Gastroesophageal sphincter (tissue), 3 donors: ENCODE results near the gene CCDC150.

Source experiments
- CTCF ChIP-seq, 4 experiments: fragments of 200-600 bp in 2 of 4; fragments of 450-650 bp in 2 of 4; sonication (generic) in 1 of 4; IDR thresholded peaks; one replicate each; pipeline ENCODE4 v1.5.1; 2017 to 2019; ENCODE audit warnings: antibody characterized with exemption in 4 of 4, mild to moderate bottlenecking in 2 of 4, moderate library complexity in 2 of 4
- EP300 ChIP-seq: sonication (generic); formaldehyde crosslinking; IDR thresholded peaks from one replicate; pipeline ENCODE4 v1.6.1; 2017; ENCODE audit warnings: antibody characterized with exemption, mild to moderate bottlenecking
- POLR2A ChIP-seq, 2 donors: fragments of 450-650 bp; IDR thresholded peaks; one replicate each; pipeline ENCODE4 v1.6.1; 2017; ENCODE audit warnings: antibody characterized with exemption in 2 of 2, mild to moderate bottlenecking in 2 of 2, moderate library complexity in 1 of 2
- POLR2AphosphoS5 ChIP-seq: sonication (generic); formaldehyde crosslinking; IDR thresholded peaks from one replicate; pipeline ENCODE4 v1.6.1; 2017; ENCODE audit warnings: antibody characterized with exemption

GRCh38 chr2:196750977-196751631, 111.6 kb downstream of the CCDC150 start:
- TF ChIP-seq POLR2AphosphoS5 (no peak), CTCF (IDR thresholded peaks at IDR 0.05) (peak; percentile 32 to 66 (median 36)), EP300 (no peak), POLR2A (IDR thresholded peaks at IDR 0.05) (no peak)
